Activated CD4-positive, CD25-positive, alpha-beta regulatory T cell treated with anti-CD3 and anti-CD28 coated beads, Interleukin-2, amount 50 U/mL, for 24 hours (primary cell): ENCODE results near the gene ADGRD2.
"Not testable (repeated sequence)": the region's sequence is repeated elsewhere in the genome, so short reads cannot be mapped to it uniquely, and the experiment has no call there.

Experiments used
- ATAC-seq, 2 donors: fragments of 150-1000 bp; cut with Tn5 transposase; one replicate each; pipeline ENCODE4 v1.10.0; 2021; ENCODE audit warnings: mild to moderate bottlenecking in 1 of 2, moderate library complexity in 1 of 2

Gene ADGRD2

GRCh38 chr9:124450241-124450924 lies at the start of gene ADGRD2:
Gene ADGRD2 (plus strand): TSS chr9:124450451. CDS start chr9:124451667, 1,216 bp downstream.
- ATAC-seq: no peak

GRCh38 chr9:124403246-124403645 lies 47.0 kb upstream of the ADGRD2 start:
- ATAC-seq: no peak

- no peak for ATAC-seq
These were observed 40.8 kb upstream of the ADGRD2 start for GRCh38 chr9:124409410-124409809.

GRCh38 chr9:124410321-124410913 lies 39.8 kb upstream of the ADGRD2 start:
- ATAC-seq: no peak

GRCh38 chr9:124411514-124412227 lies 38.6 kb upstream of the ADGRD2 start:
- no peak for ATAC-seq

GRCh38 chr9:124412228-124412575 lies 38.0 kb upstream of the ADGRD2 start:
- ATAC-seq: no peak

GRCh38 chr9:124414612-124415011 lies 35.6 kb upstream of the ADGRD2 start:
- ATAC-seq: no peak

- peak; percentile 92 to 94 for ATAC-seq
These were observed 35.0 kb upstream of the ADGRD2 start, which contains the start of gene PSMB7 for GRCh38 chr9:124415102-124415851. Gene PSMB7 (minus strand): TSS chr9:124415442. CDS start chr9:124415425, 17 bp downstream.

- ATAC-seq: no peak
These were observed 34.3 kb upstream of the ADGRD2 start for GRCh38 chr9:124415852-124416484.

- ATAC-seq: no peak
These were observed 30.3 kb upstream of the ADGRD2 start for GRCh38 chr9:124419832-124420489.

GRCh38 chr9:124420991-124421543 lies 29.2 kb upstream of the ADGRD2 start:
- ATAC-seq: no peak

GRCh38 chr9:124423155-124423554 lies 27.1 kb upstream of the ADGRD2 start:
- no peak for ATAC-seq

- no peak for ATAC-seq
These were observed 26.7 kb upstream of the ADGRD2 start for GRCh38 chr9:124423591-124423990.

GRCh38 chr9:124425733-124426132 lies 24.5 kb upstream of the ADGRD2 start:
- ATAC-seq: not testable (repeated sequence)

GRCh38 chr9:124426361-124426760 lies 23.9 kb upstream of the ADGRD2 start:
- ATAC-seq: no peak

GRCh38 chr9:124427281-124427680 lies 23.0 kb upstream of the ADGRD2 start:
- ATAC-seq: no peak

GRCh38 chr9:124428751-124429529 lies 21.3 kb upstream of the ADGRD2 start:
- ATAC-seq: no peak

- ATAC-seq: no peak
These were observed 20.8 kb upstream of the ADGRD2 start for GRCh38 chr9:124429530-124429867.

- ATAC-seq: no peak
These were observed 13.9 kb upstream of the ADGRD2 start for GRCh38 chr9:124436320-124436719.

GRCh38 chr9:124437086-124437485 lies 13.2 kb upstream of the ADGRD2 start:
- ATAC-seq: no peak

GRCh38 chr9:124438091-124438490 lies 12.2 kb upstream of the ADGRD2 start:
- ATAC-seq: no peak
